GM08714 (cell line): Measurements from ENCODE around the gene PTK7.
"Not testable (repeated sequence)": the region's sequence is repeated elsewhere in the genome, so short reads cannot be mapped to it uniquely, and the experiment has no call there.

Experiments
- H3K4me3 ChIP-seq: fragments of 200-500 bp; sonication (Bioruptor generic); 2 replicates; pipeline ENCODE4 v1.5.1; 2014; ENCODE audit warnings: mild to moderate bottlenecking, low read length, inconsistent platforms
- ZNF274 ChIP-seq: IDR thresholded peaks from 2 replicates; pipeline ENCODE4 v1.6.1; 2012; ENCODE audit warnings: mild to moderate bottlenecking, low read depth, low read length

Gene PTK7

GRCh38 chr6:43127877-43128276, 51.8 kb downstream of the PTK7 start:
- TF ChIP-seq ZNF274: no peak

GRCh38 chr6:43128926-43129325, 52.8 kb downstream of the PTK7 start:
- no peak for TF ChIP-seq ZNF274
- H3K4me3 ChIP-seq: no peak overlapping the region

More at GRCh38 chr6:43127877-43128276, 51.8 kb downstream of the PTK7 start:
- no peak overlapping the region for H3K4me3 ChIP-seq

DNA sequence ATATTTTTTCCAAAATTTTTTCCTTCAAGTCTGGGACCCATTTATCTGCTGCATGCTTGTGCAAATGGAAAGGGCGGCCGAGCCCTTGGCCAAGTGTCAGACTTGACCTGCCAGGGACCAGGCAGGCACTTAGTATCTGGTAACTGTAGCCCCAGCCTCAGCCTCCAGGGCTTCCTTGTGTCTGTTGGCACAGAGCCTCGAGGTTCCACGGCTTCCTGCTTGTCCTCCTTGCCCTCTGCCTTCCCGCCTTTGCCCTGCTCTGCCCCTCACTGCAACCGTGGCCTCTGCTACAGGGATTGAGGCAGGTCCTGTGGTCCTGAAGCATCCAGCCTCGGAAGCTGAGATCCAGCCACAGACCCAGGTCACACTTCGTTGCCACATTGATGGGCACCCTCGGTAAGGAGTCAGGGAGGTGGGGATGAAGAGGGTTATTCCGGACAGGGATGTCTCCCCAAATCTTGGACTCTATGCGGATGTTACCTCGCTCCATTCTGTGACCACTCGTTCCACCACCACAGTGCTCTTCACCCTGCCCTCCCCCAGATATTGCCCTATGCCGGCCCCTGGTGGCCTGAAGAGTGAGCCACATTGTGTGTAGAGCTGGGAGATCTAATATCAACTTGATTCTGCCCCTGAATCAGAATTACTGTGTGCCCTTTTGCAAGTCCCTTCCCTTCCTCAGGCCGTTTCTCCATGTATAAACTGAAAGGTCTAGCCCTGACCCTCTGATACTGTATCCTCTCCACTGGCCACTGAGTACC, 53.5 kb downstream of the PTK7 start:
- no peak for TF ChIP-seq ZNF274
- no peak overlapping the region for H3K4me3 ChIP-seq

GRCh38 chr6:43130429-43130828, 54.3 kb downstream of the PTK7 start:
- TF ChIP-seq ZNF274: no peak

GRCh38 chr6:43131379-43131778, 55.3 kb downstream of the PTK7 start:
- H3K4me3 ChIP-seq: not testable (repeated sequence)

More at GRCh38 chr6:43130429-43130828, 54.3 kb downstream of the PTK7 start:
- H3K4me3 ChIP-seq: no peak overlapping the region

DNA sequence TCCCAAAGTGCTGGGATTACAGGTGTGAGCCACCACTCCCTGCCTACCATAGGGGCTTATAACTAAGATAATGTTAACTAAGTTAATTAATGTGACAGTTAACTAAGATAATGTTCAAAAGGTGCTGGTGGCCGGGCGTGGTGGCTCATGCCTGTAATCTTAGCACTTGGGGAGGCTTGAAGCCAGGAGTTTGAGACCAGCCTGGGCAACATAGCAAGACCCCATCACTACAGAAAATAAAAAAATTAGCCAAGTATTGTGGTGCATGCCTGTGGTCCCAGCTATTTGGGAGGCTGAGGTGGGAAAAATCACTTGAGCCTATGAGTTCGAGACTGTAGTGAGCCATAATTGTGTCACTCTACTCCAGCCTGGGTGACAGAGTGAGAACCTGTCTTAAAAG, 62.2 kb downstream of the PTK7 start:
- TF ChIP-seq ZNF274: no peak
- no peak overlapping the region for H3K4me3 ChIP-seq

GRCh38 chr6:43139973-43140372, 63.9 kb downstream of the PTK7 start:
- H3K4me3 ChIP-seq: not testable (repeated sequence)

DNA sequence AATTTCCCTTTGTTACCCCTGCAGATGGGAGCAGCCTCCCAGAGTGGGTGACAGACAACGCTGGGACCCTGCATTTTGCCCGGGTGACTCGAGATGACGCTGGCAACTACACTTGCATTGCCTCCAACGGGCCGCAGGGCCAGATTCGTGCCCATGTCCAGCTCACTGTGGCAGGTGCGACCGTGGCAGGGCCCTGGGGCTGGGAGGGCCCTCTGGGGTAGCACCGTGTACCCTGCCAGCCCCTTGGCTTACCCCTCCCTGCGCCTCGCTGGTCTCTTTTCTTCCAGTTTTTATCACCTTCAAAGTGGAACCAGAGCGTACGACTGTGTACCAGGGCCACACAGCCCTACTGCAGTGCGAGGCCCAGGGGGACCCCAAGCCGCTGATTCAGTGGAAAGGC, 65.5 kb downstream of the PTK7 start:
- no peak for TF ChIP-seq ZNF274
- no peak overlapping the region for H3K4me3 ChIP-seq

GRCh38 chr6:43142101-43142500, 66.0 kb downstream of the PTK7 start:
- H3K4me3 ChIP-seq: no peak overlapping the region
- no peak for TF ChIP-seq ZNF274

DNA sequence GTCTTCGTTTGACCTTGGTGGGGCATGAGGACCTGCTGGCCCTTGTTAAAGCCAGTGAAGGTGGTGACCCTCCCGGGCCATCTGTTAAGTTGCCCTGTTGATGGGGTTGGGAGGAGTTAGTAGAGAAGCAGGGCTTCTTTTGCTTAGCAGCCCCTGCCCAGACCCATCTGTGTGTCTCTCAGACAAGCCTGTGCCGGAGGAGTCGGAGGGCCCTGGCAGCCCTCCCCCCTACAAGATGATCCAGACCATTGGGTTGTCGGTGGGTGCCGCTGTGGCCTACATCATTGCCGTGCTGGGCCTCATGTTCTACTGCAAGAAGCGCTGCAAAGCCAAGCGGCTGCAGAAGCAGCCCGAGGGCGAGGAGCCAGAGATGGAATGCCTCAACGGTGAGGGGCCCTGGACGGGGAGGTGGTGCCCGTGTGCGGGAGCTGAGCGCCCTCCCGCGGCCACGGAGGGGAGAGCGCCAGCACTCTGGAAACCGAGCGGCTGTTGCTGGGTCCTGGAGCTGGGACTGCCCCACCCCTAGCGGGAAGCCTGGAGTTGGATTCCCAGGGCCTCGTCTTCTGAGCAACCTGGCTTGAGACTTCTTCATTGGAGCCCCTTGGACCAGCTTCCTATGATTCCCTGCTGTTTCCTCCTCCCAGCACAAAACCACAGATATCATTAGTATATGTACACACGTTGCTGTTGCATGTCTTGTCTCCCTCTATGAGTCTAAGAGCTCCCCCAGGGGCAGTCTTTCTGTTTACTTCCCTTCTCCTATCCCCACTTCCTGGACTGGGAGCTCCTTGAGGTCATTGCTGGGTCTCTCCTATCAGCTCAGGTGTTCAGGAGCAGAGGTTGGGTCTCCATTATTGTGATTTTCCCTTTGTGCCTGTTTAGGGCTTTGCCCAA, 67.4 kb downstream of the PTK7 start:
- TF ChIP-seq ZNF274: no peak

GRCh38 chr6:43144879-43145278, 68.8 kb downstream of the PTK7 start:
- no peak for TF ChIP-seq ZNF274
- no peak overlapping the region for H3K4me3 ChIP-seq

More for the DNA sequence above, 67.4 kb downstream of the PTK7 start:
- H3K4me3 ChIP-seq: no peak overlapping the region

DNA sequence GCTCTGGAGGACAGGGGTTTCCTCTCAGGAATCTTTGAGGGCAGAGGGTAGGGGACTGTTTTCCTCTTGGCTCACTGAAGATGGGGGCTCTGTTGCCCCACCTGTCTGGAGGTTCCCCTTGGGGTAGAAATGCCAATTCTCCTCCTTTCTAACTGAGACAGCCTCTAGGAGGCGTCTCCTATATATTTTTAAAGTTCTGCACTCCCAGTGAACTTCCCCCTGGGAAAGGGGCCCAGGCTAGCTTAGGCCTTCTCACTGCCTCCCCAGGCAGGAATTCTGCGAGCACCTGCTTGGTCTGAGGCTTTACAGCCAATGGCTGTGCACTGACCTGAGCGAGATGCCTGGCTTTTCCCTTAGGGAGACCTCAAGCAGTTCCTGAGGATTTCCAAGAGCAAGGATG, 70.1 kb downstream of the PTK7 start:
- no peak for TF ChIP-seq ZNF274
- no peak overlapping the region for H3K4me3 ChIP-seq

GRCh38 chr6:43146709-43147688, 70.9 kb downstream of the PTK7 start:
- H3K4me3 ChIP-seq: no peak overlapping the region
- TF ChIP-seq ZNF274: no peak
